Measurements from ENCODE around the gene TNRC18.

DNA sequence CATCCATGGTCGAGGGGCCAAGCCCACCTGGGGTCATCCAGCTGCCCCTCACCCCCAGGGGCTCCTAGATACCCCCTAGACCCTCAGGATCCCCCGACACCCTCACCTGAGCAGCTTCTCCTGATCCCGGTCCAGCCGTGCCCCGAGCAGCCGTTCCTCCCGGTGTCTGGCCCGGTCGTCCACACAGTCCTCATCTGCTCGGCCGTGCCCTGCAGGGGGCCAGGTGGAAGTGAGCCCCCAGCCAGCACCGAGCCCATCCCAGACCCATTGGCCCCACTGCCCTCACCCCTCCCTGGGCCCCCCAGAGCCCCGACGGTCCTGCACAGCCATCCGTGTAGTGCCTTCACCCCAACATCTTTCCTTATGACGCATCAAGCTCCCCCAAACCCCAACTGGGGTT is 45.8 kb downstream of the TNRC18 start:
- TF ChIP-seq, protein P1, sequence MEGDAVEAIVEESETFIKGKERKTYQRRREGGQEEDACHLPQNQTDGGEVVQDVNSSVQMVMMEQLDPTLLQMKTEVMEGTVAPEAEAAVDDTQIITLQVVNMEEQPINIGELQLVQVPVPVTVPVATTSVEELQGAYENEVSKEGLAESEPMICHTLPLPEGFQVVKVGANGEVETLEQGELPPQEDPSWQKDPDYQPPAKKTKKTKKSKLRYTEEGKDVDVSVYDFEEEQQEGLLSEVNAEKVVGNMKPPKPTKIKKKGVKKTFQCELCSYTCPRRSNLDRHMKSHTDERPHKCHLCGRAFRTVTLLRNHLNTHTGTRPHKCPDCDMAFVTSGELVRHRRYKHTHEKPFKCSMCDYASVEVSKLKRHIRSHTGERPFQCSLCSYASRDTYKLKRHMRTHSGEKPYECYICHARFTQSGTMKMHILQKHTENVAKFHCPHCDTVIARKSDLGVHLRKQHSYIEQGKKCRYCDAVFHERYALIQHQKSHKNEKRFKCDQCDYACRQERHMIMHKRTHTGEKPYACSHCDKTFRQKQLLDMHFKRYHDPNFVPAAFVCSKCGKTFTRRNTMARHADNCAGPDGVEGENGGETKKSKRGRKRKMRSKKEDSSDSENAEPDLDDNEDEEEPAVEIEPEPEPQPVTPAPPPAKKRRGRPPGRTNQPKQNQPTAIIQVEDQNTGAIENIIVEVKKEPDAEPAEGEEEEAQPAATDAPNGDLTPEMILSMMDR (conservative IDR thresholded peaks at IDR 0.05): no peak
- no peak for TF ChIP-seq EZH2 (IDR thresholded peaks at IDR 0.05; ENCODE audit: low read depth)
